Astrocyte (in vitro differentiated cells and primary cell): Measurements from ENCODE around the gene NPDC1. TPM values are rescaled to one million over a fixed set of nuclear protein-coding genes. Genes with fewer than 3 reads are reported as not detected.

Source experiments
- DNase-seq: peaks from one replicate; pipeline ENCODE4 v3.0.0-alpha.2; 2010; ENCODE audit warnings: low read depth
- FAIRE-seq: peaks from 2 replicates; lab custom pipeline; 2011; peaks lifted over from hg19 to GRCh38; lab: Jason Lieb, UNC
- H2AFZ ChIP-seq: 2 replicates; pipeline ENCODE4 v1.6.0; 2012; ENCODE audit warnings: low read depth, low read length, inconsistent platforms
- H3K27ac ChIP-seq: 2 replicates; pipeline ENCODE4 v1.5.1; 2011; ENCODE audit warnings: low read depth, low read length, inconsistent platforms
- H3K27me3 ChIP-seq: 2 replicates; pipeline ENCODE4 v1.6.0; 2011; ENCODE audit warnings: low read length, inconsistent platforms; ENCODE audit not compliant: insufficient read depth
- H3K36me3 ChIP-seq: 2 replicates; pipeline ENCODE4 v1.5.1; 2011; ENCODE audit warnings: low read length, inconsistent platforms; ENCODE audit not compliant: insufficient read depth
- H3K4me1 ChIP-seq: 2 replicates; pipeline ENCODE4 v1.5.1; 2011; ENCODE audit warnings: low read length, inconsistent platforms; ENCODE audit not compliant: insufficient read depth
- H3K4me2 ChIP-seq: 2 replicates; pipeline ENCODE4 v1.6.0; 2012; ENCODE audit warnings: low read length, inconsistent platforms
- H3K4me3 ChIP-seq: 2 replicates; pipeline ENCODE4 v1.5.1; 2011; ENCODE audit warnings: low read depth, mild to moderate bottlenecking, low read length, inconsistent platforms; ENCODE audit not compliant: insufficient read depth
- H3K79me2 ChIP-seq: 2 replicates; pipeline ENCODE4 v1.6.0; 2012; ENCODE audit warnings: mild to moderate bottlenecking, low read length, inconsistent platforms; ENCODE audit not compliant: insufficient read depth
- H3K9ac ChIP-seq: 2 replicates; pipeline ENCODE4 v1.6.0; 2012; ENCODE audit warnings: mild to moderate bottlenecking, low read length, inconsistent platforms
- H3K9me3 ChIP-seq: 2 replicates; pipeline ENCODE4 v1.5.1; 2012; ENCODE audit warnings: low read depth, mild to moderate bottlenecking, low read length, inconsistent platforms; ENCODE audit not compliant: insufficient read depth
- H4K20me1 ChIP-seq: 2 replicates; pipeline ENCODE4 v1.6.0; 2012; ENCODE audit warnings: low read length, inconsistent platforms; ENCODE audit not compliant: insufficient read depth
- H3K27ac Mint-ChIP-seq: one replicate; pipeline ENCODE4 v1.8.0; 2021; ENCODE audit warnings: mild to moderate bottlenecking, mixed read lengths; ENCODE audit not compliant: unreplicated experiment
- H3K27me3 Mint-ChIP-seq: one replicate; pipeline ENCODE4 v1.8.0; 2021; ENCODE audit warnings: low read depth, mixed read lengths; ENCODE audit not compliant: unreplicated experiment
- H3K36me3 Mint-ChIP-seq: one replicate; pipeline ENCODE4 v1.8.0; 2021; ENCODE audit warnings: low read depth, mixed read lengths; ENCODE audit not compliant: unreplicated experiment
- H3K4me1 Mint-ChIP-seq: one replicate; pipeline ENCODE4 v1.8.0; 2021; ENCODE audit warnings: low read depth, mixed read lengths; ENCODE audit not compliant: unreplicated experiment
- H3K4me3 Mint-ChIP-seq: one replicate; pipeline ENCODE4 v1.8.0; 2021; ENCODE audit warnings: mild to moderate bottlenecking, moderate library complexity, mixed read lengths; ENCODE audit not compliant: unreplicated experiment
- H3K9me3 Mint-ChIP-seq: one replicate; pipeline ENCODE4 v1.8.0; 2021; ENCODE audit warnings: mild to moderate bottlenecking, mixed read lengths; ENCODE audit not compliant: unreplicated experiment
- EZH2 ChIP-seq: IDR thresholded peaks from 2 replicates; pipeline ENCODE4 v1.6.1; 2012; ENCODE audit warnings: mild to moderate bottlenecking, low read length, inconsistent platforms; ENCODE audit not compliant: insufficient read depth
- total RNA-seq: library from RNA; stranded (reverse); gene quantifications from 2 replicates; pipeline ENCODE4 v1.2.1, GENCODE V29; 2021
- TF ChIP-seq, protein P1 (sequence below): IDR thresholded peaks from 2 replicates; pipeline ENCODE4 v1.5.1; 2011; ENCODE audit warnings: low read depth, mild to moderate bottlenecking, inconsistent platforms, low read length, moderate library complexity; ENCODE audit not compliant: insufficient read depth

NPDC1 gene
- total RNA-seq, 1 donor from 2014 or later, result 66.8 TPM

- H3K27ac Mint-ChIP-seq, result no peak overlapping the region
- H3K9me3 ChIP-seq, result no peaks in the 10 kb centered on the region
- no peak overlapping the region for H3K9ac ChIP-seq
- no peaks in the 10 kb centered on the region for H3K4me1 Mint-ChIP-seq
- H3K79me2 ChIP-seq, result no peaks in the 10 kb centered on the region
- peaks cover 6% of the 10 kb centered on the region for H3K27me3 Mint-ChIP-seq
- H3K27me3 ChIP-seq, result no peaks in the 10 kb centered on the region
- no peak overlapping the region for H3K27ac ChIP-seq
- H3K4me2 ChIP-seq, result no peak overlapping the region
- H2AFZ ChIP-seq, result no peak overlapping the region
- DNase-seq (no peak), FAIRE-seq (no peak)
- peaks cover 2% of the 10 kb centered on the region for H3K36me3 Mint-ChIP-seq
- no peak overlapping the region for H3K4me3 Mint-ChIP-seq
- no peaks in the 10 kb centered on the region for H3K36me3 ChIP-seq
- H4K20me1 ChIP-seq, result peaks cover 23% of the 10 kb centered on the region
- no peak overlapping the region for H3K4me3 ChIP-seq
- H3K9me3 Mint-ChIP-seq, result no peaks in the 10 kb centered on the region
- peaks cover 5% of the 10 kb centered on the region for H3K4me1 ChIP-seq
- TF ChIP-seq EZH2, result no peak
- TF ChIP-seq, protein P1, sequence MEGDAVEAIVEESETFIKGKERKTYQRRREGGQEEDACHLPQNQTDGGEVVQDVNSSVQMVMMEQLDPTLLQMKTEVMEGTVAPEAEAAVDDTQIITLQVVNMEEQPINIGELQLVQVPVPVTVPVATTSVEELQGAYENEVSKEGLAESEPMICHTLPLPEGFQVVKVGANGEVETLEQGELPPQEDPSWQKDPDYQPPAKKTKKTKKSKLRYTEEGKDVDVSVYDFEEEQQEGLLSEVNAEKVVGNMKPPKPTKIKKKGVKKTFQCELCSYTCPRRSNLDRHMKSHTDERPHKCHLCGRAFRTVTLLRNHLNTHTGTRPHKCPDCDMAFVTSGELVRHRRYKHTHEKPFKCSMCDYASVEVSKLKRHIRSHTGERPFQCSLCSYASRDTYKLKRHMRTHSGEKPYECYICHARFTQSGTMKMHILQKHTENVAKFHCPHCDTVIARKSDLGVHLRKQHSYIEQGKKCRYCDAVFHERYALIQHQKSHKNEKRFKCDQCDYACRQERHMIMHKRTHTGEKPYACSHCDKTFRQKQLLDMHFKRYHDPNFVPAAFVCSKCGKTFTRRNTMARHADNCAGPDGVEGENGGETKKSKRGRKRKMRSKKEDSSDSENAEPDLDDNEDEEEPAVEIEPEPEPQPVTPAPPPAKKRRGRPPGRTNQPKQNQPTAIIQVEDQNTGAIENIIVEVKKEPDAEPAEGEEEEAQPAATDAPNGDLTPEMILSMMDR, result no peak
Measured at GRCh38 chr9:137023157-137023556, 22.8 kb downstream of the NPDC1 start.

GRCh38 chr9:137022662-137023008, 23.3 kb downstream of the NPDC1 start:
- no peak overlapping the region for H3K4me2 ChIP-seq
- H2AFZ ChIP-seq, result no peak overlapping the region
- H3K4me3 Mint-ChIP-seq, result no peak overlapping the region
- DNase-seq (no peak), FAIRE-seq (no peak)
- peaks cover 6% of the 10 kb centered on the region for H3K27me3 Mint-ChIP-seq
- H4K20me1 ChIP-seq, result peaks cover 23% of the 10 kb centered on the region
- no peak overlapping the region for H3K9ac ChIP-seq
- H3K79me2 ChIP-seq, result no peaks in the 10 kb centered on the region
- no peaks in the 10 kb centered on the region for H3K9me3 Mint-ChIP-seq
- no peaks in the 10 kb centered on the region for H3K36me3 ChIP-seq
- no peaks in the 10 kb centered on the region for H3K4me1 Mint-ChIP-seq
- H3K27ac Mint-ChIP-seq, result no peak overlapping the region
- no peaks in the 10 kb centered on the region for H3K27me3 ChIP-seq
- TF ChIP-seq, protein P1, result no peak
- H3K4me1 ChIP-seq, result peaks cover 5% of the 10 kb centered on the region
- H3K27ac ChIP-seq, result no peak overlapping the region
- no peak overlapping the region for H3K4me3 ChIP-seq
- H3K36me3 Mint-ChIP-seq, result peaks cover 2% of the 10 kb centered on the region
- no peaks in the 10 kb centered on the region for H3K9me3 ChIP-seq

- Histone ChIP-seq H3K27ac (no peak overlapping the region), H2AFZ (no peak overlapping the region), H3K36me3 (no peaks in the 10 kb centered on the region), H3K79me2 (no peaks in the 10 kb centered on the region), H3K4me3 (no peak overlapping the region), H3K9ac (no peak overlapping the region), H3K4me2 (no peak overlapping the region), H3K9me3 (no peaks in the 10 kb centered on the region), H4K20me1 (peaks cover 19% of the 10 kb centered on the region), H3K4me1 (peaks cover under 1% of the 10 kb centered on the region), H3K27me3 (no peaks in the 10 kb centered on the region)
- Mint-ChIP-seq H3K4me3 (no peak overlapping the region), H3K27ac (no peak overlapping the region), H3K4me1 (no peaks in the 10 kb centered on the region), H3K27me3 (peaks cover 3% of the 10 kb centered on the region), H3K36me3 (peaks cover 2% of the 10 kb centered on the region), H3K9me3 (no peaks in the 10 kb centered on the region)
- TF ChIP-seq, protein P1, result no peak
- no peak for TF ChIP-seq EZH2
- FAIRE-seq (no peak), DNase-seq (no peak)
Measured at GRCh38 chr9:137021979-137022661, 23.9 kb downstream of the NPDC1 start.
